NCI-H2227 treated with DMSO at 0.1 percent for 48 hours (cell line): ENCODE results near the gene LDAH.

Source experiments
- DNase-seq: peaks from one replicate; lab custom pipeline; 2025; lab: John Stamatoyannopoulos, UW

The LDAH gene

DNA sequence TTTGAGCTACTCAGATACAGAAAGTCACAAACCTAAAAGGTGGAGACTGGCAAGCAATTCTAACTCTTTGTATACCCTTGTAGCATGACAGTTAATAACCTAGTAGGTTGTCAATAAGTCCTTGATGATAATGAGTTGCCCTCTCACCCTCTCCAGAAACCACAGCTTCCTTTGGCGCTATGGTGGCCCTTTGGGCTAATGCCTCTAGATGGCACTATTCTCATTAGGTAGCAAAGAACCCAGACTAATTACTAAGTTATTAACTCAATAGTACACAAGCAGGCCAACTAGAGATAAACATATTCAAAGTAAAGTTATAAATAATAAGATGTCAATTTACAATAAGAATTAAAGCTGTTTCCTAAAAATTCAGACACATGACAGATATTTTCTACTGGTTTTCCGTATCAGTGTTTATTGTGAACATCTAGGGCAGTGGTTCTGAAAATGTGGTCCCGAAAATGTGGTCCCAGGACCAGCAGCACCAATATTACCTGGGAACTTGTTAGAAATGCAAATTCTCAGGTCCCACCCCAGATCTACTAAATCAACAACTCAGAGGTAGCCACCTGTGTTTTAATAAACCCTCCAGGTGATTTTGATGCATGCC lies 41.1 kb downstream of the LDAH start:
- DNase-seq: no peak

DNA sequence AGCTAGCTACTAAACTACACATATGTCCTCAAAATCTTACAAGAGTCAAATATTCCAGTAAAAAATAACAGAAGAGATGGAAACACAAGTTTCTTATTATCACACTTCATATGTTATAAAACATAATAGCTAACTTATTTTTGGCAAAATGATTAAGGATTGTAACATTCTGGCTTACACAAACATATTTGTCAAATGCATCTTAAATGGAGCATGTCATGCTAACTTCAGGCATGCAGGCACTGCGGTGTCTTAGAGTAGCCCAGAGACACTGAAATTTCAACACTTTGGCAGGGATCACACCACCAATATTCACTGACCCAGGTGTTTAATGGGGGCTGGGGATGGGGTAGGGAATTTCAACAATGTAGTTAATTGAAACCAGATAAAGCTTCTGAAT lies 51.6 kb downstream of the LDAH start:
- no peak for DNase-seq

DNA sequence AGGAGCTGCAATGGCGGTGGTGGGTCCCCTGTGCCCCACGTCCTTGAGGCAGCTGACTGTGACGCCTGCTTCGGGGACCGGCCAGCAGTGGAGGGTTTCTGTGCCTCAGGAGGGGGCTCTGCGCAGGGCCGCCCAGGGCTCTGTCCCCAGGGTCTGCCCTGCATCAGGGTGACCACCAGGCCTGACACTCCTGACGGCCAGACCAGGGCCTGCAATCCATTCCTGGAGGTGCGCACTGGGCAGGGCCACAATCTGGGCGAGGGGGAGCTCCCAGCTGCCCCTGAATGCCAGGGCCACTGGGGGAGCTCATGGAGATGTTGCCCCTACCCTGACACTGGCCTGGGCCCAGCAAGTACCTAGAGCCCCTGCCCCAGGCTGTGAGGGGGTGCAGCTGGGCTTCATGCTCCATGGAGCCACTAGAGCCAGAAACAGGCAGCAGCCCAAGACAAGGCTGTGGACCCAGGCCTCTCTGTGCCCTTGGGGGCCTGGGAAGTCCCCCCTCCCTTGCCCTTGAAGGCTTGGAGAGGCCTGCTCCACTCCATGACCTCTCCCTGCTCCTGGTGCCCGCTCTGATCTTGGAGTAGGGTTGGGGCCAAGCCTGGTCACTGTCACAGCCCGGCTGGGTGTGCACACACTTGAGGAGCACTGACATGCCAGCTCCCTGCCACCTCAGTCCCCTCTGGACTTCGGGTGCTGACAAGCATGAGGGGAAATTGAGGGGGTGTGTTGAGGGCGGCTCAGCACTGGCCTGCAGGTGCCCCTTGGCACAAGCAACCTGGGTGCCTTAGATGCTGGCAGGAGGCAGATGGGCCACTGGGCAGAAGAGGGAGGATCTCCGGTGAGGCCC lies 55.9 kb downstream of the LDAH start:
- DNase-seq: no peak

- no peak for DNase-seq
Measured at GRCh38 chr2:20766213-20766612, 56.7 kb downstream of the LDAH start.

GRCh38 chr2:20762945-20763683 lies 59.8 kb downstream of the LDAH start:
- no peak for DNase-seq

DNA sequence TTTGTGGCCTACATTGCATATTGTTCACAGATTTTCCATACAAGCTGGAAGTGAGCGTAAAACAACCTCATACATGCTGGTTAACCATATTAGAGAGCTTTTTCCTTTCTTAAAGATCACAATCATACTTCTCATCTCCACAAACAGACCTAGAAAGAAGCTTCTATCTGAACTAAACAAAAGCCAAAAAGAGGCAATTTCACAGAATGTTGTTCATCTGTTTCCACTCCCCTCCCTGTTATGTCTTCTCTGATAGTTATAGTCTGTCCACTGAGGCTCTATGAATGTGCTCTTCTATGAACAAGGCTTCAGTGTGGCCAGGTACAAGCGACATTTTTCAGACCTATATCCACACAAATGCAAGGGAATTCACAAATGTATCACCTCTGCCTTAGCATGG lies 63.4 kb downstream of the LDAH start:
- DNase-seq: no peak

DNA sequence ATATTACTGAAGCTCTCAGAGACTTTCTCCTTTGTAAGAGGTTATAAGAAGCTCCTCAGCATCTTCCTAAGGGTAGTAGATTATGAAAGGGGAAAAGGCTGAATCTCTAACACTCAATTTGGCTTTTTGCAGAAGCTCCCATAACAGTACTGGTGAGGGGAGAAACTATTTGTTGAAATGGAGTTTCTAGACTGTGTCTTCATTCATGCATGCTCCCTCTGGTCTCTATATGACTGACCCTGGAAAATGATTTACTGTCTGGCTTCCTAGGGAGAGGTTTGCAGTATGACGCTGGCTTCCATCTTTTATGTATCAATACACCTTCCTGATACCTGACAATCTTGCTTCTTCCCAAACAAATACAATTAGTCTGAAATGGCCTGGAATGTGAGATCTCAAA lies 63.9 kb downstream of the LDAH start:
- no peak for DNase-seq

- no peak for DNase-seq
Measured at GRCh38 chr2:20757405-20758090, 65.4 kb downstream of the LDAH start.

DNA sequence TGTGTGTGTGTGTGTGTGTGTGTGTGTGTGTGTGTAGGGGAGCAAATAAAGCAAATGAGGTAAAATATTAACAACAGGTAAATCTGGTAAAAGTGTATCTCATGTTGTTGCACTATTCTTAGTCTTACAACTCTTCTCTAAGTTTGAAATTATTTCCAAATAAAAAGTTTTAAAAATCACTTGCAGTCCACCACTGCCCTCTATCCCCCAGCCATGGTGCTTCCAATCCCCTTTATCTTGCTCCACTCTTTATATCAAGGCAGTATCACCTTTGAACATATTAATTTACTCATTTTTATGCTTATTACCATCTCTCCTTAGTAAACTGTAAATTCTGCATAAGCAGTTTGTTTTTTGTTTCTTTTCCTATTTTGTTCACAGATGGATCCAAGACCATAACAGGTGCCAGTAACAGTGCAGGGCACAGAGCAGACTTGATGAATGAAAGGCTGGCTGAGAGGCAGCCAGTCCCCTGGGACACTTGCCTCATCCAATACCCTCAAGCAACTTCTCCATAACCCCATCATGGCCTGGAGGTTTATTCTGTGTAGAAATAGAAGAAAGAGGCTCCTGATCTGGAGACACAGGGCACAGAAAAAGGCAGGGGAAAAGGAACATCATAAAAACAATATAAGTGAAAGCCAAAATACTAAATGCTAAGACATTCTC lies 67.6 kb downstream of the LDAH start:
- DNase-seq: no peak

- DNase-seq: no peak
Measured at GRCh38 chr2:20752293-20752692, 70.6 kb downstream of the LDAH start.

DNA sequence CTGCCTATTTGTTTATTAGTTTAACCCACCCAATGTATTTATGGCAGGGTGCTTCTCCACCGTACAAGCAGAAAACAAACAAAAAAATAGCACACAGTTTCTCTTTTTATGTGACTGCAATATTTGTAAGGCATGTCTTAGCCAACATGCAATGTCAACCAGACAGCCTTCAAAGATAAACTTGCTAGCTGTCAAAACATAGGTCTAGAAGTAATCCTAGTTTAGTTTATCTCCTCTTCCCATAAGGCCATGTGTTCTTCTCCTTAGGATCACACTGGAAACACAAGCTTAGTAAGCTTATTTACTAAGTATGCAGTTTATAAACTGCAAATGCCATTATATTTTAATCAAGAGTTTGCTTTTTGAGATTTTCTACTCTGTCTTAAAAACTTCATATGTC lies 75.6 kb downstream of the LDAH start:
- no peak for DNase-seq

DNA sequence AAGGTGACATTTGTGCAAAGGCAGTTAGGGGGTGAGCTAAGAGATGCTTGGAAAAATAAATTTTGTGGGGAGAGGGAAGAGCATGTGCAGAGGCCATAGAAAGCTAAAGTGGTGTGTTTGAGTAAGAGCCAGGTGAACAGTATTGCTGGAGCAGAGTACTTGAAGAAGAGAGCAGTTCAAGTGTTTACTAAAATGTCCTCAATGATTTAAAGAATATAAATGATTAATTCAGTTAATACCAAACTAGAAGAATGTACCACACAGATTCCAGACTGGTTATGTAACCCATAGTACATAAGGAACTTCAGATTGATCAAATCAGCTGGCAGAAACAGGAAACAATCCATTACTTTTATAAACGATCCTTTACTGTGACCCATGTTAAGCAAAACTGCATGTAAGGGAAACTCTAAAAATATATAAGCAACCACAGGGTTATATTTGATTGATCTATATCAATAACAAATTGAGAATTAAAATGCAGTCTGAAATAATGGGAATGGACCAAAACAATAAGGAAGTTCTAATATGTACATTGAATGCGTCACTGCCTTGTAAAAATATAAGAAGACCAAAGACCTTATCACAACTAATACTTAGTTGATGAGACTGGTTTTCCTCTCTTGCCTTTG lies 76.9 kb downstream of the LDAH start:
- no peak for DNase-seq

GRCh38 chr2:20744366-20745335 lies 78.2 kb downstream of the LDAH start:
- no peak for DNase-seq

- no peak for DNase-seq
Measured at GRCh38 chr2:20738772-20739171, 84.1 kb downstream of the LDAH start.

GRCh38 chr2:20737505-20737904 lies 85.4 kb downstream of the LDAH start:
- DNase-seq: no peak

DNA sequence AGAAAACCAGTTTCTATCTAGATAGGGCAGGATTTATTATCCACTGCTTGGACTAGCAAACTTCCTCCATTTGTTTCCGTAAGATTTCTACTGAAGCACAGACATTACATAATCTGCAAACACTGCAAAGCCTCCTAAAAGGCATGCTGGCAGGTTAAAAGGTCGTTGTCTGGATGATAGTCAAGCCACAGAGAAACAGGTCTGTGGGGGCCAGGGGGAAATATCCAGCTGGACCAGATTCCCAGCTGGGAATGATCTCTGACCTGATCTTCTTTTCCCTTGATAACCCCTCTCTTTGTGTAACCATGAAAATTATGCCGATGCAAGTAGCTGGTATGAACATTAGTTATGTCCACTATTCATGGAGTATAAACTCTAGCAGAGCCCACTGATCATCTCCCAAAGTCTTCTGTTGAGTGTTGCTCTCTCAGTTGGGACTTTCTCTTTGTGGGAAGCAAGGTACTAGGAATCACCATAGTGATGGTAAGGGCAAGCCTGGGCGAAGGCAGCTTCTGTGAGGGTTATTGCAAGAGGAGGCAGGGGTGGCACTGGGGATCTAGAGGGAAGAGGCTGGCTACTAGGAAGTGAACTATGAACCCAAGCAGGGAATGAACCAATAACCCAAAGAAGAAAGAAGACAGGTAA lies 94.7 kb downstream of the LDAH start:
- DNase-seq: no peak

DNA sequence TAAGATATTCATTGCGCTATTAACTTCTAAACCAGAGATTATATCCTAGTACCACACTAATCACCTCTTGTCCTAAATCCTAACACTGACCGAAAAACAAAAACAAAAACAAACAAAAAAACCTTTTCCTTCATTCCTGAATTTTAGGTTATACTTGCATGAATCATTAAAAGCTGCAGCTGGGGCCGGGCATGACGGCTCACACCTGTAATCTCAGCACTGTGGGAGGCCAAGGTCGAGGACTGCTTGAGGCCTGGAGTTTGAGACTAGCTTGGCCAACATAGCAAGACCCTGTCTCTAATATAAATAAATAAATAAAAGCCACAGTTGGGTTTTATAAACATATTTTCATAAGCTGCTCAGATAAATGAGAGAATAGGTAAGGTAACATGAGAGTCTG lies 96.0 kb downstream of the LDAH start:
- no peak for DNase-seq

- no peak for DNase-seq
Measured at GRCh38 chr2:20725782-20726181, 97.1 kb downstream of the LDAH start.

GRCh38 chr2:20724500-20725053 lies 98.3 kb downstream of the LDAH start:
- no peak for DNase-seq
